Activated CD4-positive, alpha-beta memory T cell treated with anti-CD3 and anti-CD28 coated beads for 36 hours (primary cell): ENCODE measurements around the gene BRD8. TPM values are rescaled to one million over a fixed set of nuclear protein-coding genes. Genes with fewer than 3 reads are reported as not detected.
A peak's percentile ranks its signal among the peaks of the same experiment; 100 is the strongest.
"Not testable (repeated sequence)": the region's sequence is repeated elsewhere in the genome, so short reads cannot be mapped to it uniquely, and the experiment has no call there.

ENCODE experiments used
- CTCF ChIA-PET: fragments of 350-600 bp; sonication (Branson Sonifier 250); formaldehyde crosslinking; loops from one replicate; lab custom pipeline; 2021; ENCODE audit warnings: antibody characterized with exemption, inconsistent platforms; lab: Charles Lee
- POLR2A ChIA-PET: fragments of 350-600 bp; sonication (Branson Sonifier 250); formaldehyde crosslinking; loops from one replicate; lab custom pipeline; 2021; ENCODE audit warnings: antibody characterized with exemption; lab: Charles Lee
- DNase-seq: peaks from one replicate; pipeline ENCODE4 v3.0.0-alpha.2; 2020
- H3K27ac Mint-ChIP-seq: one replicate; pipeline ENCODE4 v1.8.0; 2021; ENCODE audit warnings: mixed read lengths
- H3K27me3 Mint-ChIP-seq: one replicate; pipeline ENCODE4 v1.8.0; 2021; ENCODE audit warnings: mixed read lengths
- H3K36me3 Mint-ChIP-seq: one replicate; pipeline ENCODE4 v1.8.0; 2021; ENCODE audit warnings: mixed read lengths
- H3K4me1 Mint-ChIP-seq: one replicate; pipeline ENCODE4 v1.8.0; 2021; ENCODE audit warnings: low read depth, mixed read lengths
- H3K4me3 Mint-ChIP-seq: one replicate; pipeline ENCODE4 v1.8.0; 2021; ENCODE audit warnings: mild to moderate bottlenecking, mixed read lengths
- H3K9me3 Mint-ChIP-seq: one replicate; pipeline ENCODE4 v1.8.0; 2021; ENCODE audit warnings: mixed read lengths
- intact Hi-C: fragments of 100-400 bp; cut with micrococcal nuclease; formaldehyde crosslinking; loops from one replicate; pipeline ENCODE4 v1.15.1; 2023
- total RNA-seq, 2 experiments: library from RNA; stranded (reverse); gene quantifications; one replicate each; pipeline ENCODE4 v1.2.3, GENCODE V29; 2021

The BRD8 gene, protein sequence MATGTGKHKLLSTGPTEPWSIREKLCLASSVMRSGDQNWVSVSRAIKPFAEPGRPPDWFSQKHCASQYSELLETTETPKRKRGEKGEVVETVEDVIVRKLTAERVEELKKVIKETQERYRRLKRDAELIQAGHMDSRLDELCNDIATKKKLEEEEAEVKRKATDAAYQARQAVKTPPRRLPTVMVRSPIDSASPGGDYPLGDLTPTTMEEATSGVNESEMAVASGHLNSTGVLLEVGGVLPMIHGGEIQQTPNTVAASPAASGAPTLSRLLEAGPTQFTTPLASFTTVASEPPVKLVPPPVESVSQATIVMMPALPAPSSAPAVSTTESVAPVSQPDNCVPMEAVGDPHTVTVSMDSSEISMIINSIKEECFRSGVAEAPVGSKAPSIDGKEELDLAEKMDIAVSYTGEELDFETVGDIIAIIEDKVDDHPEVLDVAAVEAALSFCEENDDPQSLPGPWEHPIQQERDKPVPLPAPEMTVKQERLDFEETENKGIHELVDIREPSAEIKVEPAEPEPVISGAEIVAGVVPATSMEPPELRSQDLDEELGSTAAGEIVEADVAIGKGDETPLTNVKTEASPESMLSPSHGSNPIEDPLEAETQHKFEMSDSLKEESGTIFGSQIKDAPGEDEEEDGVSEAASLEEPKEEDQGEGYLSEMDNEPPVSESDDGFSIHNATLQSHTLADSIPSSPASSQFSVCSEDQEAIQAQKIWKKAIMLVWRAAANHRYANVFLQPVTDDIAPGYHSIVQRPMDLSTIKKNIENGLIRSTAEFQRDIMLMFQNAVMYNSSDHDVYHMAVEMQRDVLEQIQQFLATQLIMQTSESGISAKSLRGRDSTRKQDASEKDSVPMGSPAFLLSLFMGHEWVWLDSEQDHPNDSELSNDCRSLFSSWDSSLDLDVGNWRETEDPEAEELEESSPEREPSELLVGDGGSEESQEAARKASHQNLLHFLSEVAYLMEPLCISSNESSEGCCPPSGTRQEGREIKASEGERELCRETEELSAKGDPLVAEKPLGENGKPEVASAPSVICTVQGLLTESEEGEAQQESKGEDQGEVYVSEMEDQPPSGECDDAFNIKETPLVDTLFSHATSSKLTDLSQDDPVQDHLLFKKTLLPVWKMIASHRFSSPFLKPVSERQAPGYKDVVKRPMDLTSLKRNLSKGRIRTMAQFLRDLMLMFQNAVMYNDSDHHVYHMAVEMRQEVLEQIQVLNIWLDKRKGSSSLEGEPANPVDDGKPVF
- 10 to 100 TPM; 62.9 to 65.8 TPM for total RNA-seq

DNA sequence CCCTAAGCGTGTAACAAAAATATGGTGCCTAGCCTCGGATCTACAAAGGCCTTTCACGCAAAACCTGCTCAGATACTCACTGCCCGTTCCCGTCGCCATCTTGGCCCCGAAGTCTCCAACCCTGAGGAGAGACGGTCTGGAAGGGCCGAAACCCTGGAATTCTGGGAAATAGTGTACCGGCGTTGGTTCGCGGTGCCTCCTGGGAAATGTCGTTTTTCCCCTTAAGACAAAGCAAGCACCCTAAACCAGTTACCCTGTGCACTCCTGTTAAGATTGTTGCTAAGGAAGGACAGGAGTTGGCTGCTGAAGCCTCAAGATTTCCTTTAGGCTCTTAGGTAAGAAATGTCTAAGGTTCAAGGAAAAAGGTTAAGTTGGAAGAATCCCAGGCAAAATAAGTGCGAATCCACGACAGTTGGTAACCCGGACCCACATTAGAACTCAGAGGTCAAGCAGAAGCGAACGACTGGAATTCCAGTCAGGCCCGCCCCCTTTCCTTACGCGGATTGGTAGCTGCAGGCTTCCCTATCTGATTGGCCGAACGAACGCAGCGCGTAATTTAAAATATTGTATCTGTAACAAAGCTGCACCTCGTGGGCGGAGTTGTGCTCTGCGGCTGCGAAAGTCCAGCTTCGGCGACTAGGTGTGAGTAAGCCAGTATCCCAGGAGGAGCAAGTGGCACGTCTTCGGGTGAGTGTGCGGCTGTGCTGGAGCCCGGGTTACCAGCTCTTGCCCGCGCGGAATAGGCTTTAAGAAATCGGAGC is at the start of gene BRD8, which contains the start of gene KIF20A:
TSS of gene BRD8 (minus strand) at position 115 of the 761 bp plus-strand sequence. CDS start at position 99, 16 bp downstream.
TSS of gene KIF20A (plus strand) at position 597 of the 761 bp plus-strand sequence. CDS start 569 bp downstream, outside the sequence.
- ChIA-PET CTCF (interaction anchor here (0.6 to 2.5 kb wide), 12 partner anchors 9 to 325 kb away, joined by 3 to 19 read pairs (median 4); partner anchors contain the start of genes CDC25C, FAM53C and KDM3B), POLR2A (interaction anchor here (0.7 to 2.5 kb wide), 7 partner anchors 12 to 397 kb away, joined by 3 to 8 read pairs (median 3); partner anchors contain the start of genes CDC23, EGR1, ETF1 and FAM53C)
- H3K9me3 Mint-ChIP-seq, result no peaks in the 10 kb centered on the region
- intact Hi-C loops, result loop anchor here (1.0 to 2.0 kb wide), 7 partner anchors 35 to 424 kb away; partner anchors contain the start of genes CDC23, EGR1, ETF1 and FAM13B
- H3K27ac Mint-ChIP-seq, result no peak within 1 kb of the TSS
- peak; percentile 96 for DNase-seq
- H3K27me3 Mint-ChIP-seq, result no peaks in the 10 kb centered on the region
- H3K4me1 Mint-ChIP-seq, result peaks cover 17% of the 10 kb centered on the region
- H3K4me3 Mint-ChIP-seq, result no peak within 1 kb of the TSS
- H3K36me3 Mint-ChIP-seq, result peaks cover 37% of the 10 kb centered on the region

DNA sequence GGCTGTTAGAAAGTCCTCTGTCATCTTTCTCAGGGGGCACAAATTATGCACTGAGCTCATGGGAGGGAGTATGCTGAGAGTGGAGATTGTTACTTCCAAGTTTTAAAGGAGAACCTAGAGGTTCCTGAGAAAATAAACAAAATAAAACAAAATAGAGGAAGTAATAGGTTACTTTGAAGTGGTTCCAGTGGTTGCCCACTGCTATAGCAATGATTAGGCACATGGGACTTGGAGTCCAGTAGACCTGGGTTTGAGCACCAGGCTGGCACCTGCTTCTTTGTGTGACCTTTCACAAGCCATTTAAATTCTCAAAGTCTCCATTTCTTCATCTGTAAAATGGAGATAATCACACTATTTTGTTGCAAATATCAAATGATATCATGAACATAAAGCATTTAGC is 48.5 kb upstream of the BRD8 start:
- ChIA-PET CTCF (no interaction called here), POLR2A (no interaction called here)
- H3K36me3 Mint-ChIP-seq, result peaks cover 2% of the 10 kb centered on the region
- peaks cover 4% of the 10 kb centered on the region for H3K4me1 Mint-ChIP-seq
- no peak overlapping the region for H3K27ac Mint-ChIP-seq
- H3K27me3 Mint-ChIP-seq, result peaks cover 9% of the 10 kb centered on the region
- intact Hi-C loops, result no loop called here
- H3K4me3 Mint-ChIP-seq, result no peak overlapping the region
- DNase-seq, result no peak
- peaks cover 6% of the 10 kb centered on the region for H3K9me3 Mint-ChIP-seq

DNA sequence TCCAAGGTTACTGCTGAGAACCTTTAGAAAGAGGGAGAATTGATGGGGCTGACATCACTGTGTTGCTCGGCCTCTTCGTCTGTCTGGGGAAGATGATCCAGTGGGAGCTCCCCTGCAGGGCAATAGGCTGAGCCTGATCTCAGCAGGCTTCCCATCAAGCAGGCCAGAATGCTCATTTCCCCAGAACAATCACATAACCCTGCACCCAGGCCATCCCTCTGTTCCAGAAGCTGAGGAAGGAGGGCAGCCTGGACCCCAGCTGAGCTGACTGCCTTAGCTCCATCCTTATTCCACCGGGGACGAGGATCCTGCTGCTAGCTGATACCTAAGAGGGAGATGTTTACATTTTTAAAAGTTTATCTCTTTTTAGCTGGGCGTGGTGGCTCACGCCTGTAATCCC is 46.3 kb upstream of the BRD8 start:
- Mint-ChIP-seq H3K4me1 (peaks cover 4% of the 10 kb centered on the region), H3K4me3 (no peak overlapping the region), H3K9me3 (peaks cover 6% of the 10 kb centered on the region), H3K27me3 (peaks cover 7% of the 10 kb centered on the region), H3K36me3 (peaks cover 2% of the 10 kb centered on the region), H3K27ac (no peak overlapping the region)
- ChIA-PET POLR2A (no interaction called here), CTCF (interaction anchor here (0.7 to 2.7 kb wide), 4 partner anchors 17 to 189 kb away, joined by 3 to 10 read pairs (median 3); partner anchors contain the start of gene KDM3B)
- DNase-seq, result no peak
- intact Hi-C loops, result no loop called here

DNA sequence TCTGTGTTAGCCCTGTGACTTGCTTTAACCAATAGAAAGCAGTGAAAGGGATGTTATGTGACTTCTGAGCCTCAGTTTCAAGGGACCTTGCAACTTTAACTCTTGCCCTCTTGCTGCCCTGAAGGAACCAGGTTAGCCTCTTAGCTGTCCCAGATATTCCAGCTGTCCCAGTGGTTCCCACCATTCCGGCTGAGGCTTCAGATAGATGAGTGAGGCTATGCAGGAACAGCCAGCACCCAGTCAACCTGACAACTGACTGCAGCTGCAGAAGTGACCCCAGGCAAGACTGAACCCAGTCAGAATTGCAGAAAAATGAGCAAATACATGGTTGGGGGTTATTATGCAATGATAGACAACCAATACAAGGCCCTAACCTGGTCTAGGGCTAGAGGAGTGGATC is 45.1 kb upstream of the BRD8 start:
- DNase-seq, result no peak
- H3K9me3 Mint-ChIP-seq, result peaks cover 6% of the 10 kb centered on the region
- no peak overlapping the region for H3K4me3 Mint-ChIP-seq
- H3K27me3 Mint-ChIP-seq, result peaks cover 8% of the 10 kb centered on the region
- no peak overlapping the region for H3K27ac Mint-ChIP-seq
- peaks cover 4% of the 10 kb centered on the region for H3K4me1 Mint-ChIP-seq
- CTCF ChIA-PET, result interaction anchor here (0.7 to 2.7 kb wide), 10 partner anchors 20 to 188 kb away, joined by 3 to 10 read pairs (median 4); partner anchors contain the start of gene KDM3B
- intact Hi-C loops, result loop anchor here (2.0 kb wide), 1 partner anchor 51 kb away; the partner anchor contains the start of gene GFRA3
- POLR2A ChIA-PET, result interaction anchor here (0.6 kb wide), 1 partner anchor 1125 kb away, joined by 5 read pairs; no protein-coding TSS in a partner anchor
- peaks cover 2% of the 10 kb centered on the region for H3K36me3 Mint-ChIP-seq

DNA sequence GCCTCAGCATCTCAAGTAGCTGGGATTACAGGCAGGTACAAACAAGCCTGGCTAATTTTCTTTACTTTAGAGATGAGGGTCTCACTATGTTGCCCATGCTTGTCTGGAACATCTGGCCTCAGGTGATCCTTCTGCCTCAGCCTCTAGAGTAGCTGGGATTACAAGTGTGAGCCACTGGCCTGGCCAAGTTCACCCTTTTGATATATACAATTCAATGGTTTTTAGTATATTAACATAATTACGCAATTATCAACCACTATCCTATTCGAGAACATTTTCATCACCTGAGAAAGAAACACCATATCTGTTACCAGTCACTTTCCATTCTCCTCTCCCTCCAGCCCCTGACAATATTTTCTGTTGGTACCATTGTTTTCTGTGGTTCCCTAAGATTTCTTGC is 38.4 kb upstream of the BRD8 start:
- no peak overlapping the region for H3K4me3 Mint-ChIP-seq
- ChIA-PET POLR2A (no interaction called here), CTCF (interaction anchor here (1.3 kb wide), 1 partner anchor 136 kb away, joined by 9 read pairs; the partner anchor contains the start of gene KDM3B)
- H3K27me3 Mint-ChIP-seq, result peaks cover 1% of the 10 kb centered on the region
- H3K9me3 Mint-ChIP-seq, result no peaks in the 10 kb centered on the region
- H3K36me3 Mint-ChIP-seq, result peaks cover 7% of the 10 kb centered on the region
- intact Hi-C loops, result loop anchor here (10.0 kb wide), 1 partner anchor 218 kb away; the partner anchor contains the start of gene REEP2
- peaks cover 12% of the 10 kb centered on the region for H3K4me1 Mint-ChIP-seq
- no peak overlapping the region for H3K27ac Mint-ChIP-seq
- DNase-seq, result no peak

DNA sequence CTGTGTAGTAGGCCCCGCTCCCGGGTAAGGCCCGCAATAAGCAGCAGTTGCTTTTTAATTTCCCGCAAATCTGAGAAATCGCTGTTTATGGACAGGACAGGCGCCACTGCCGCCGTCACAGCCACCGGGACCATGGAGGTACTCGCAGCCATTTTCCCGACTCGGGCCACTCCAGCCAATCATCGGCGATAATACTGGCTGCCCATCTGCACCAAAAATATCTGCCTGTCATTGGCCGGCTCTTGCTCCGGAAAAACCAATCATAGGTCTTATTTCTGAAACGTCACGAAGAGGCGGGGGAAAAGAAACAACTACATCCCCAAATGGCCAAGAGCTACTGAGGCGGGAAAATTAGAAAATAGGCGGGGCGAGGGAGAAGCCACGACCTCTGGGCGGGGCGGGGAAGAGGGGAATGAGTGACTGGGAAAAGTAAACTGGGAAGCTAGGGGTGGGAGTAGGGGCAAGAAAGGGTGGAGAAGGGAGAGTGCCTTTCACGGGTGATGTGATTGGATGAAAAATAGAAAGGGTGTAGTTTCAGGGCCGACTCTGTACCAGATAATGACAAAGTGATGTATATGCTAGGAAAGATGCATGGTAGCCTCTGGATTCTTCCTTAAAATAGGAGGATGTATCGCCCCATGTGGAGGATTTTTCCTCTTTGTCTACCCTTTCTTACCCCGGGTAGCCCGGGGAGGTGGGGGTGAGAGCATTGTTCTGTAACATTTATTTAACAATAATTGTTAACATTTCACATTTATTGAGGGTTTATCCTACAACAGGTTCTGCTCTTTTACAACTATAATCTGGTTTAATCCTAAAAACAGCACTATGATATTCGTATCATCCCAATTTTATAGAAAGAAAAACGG is 35.0 kb upstream of the BRD8 start, which contains the start of gene CDC23:
TSS of gene CDC23 (minus strand) at position 163 of the 869 bp plus-strand sequence. CDS start at position 152, 11 bp downstream.
- no peaks in the 10 kb centered on the region for H3K9me3 Mint-ChIP-seq
- intact Hi-C loops, result loop anchor here (1.0 to 10.0 kb wide), 5 partner anchors 35 to 330 kb away; partner anchors contain the start of genes BRD8, CDC25C, ETF1 and KDM3B
- H3K4me1 Mint-ChIP-seq, result peaks cover 20% of the 10 kb centered on the region
- peak; percentile 94 for DNase-seq
- H3K4me3 Mint-ChIP-seq, result peak within 1 kb of the TSS; percentile 100
- no peaks in the 10 kb centered on the region for H3K27me3 Mint-ChIP-seq
- ChIA-PET POLR2A (interaction anchor here (0.7 to 1.7 kb wide), 8 partner anchors 35 to 459 kb away, joined by 3 to 6 read pairs (median 4); partner anchors contain the start of genes BRD8, CDC25C, EGR1 and ETF1), CTCF (interaction anchor here (0.8 to 2.8 kb wide), 7 partner anchors 9 to 252 kb away, joined by 3 to 13 read pairs (median 4); partner anchors contain the start of genes EGR1 and KDM3B)
- peaks cover 11% of the 10 kb centered on the region for H3K36me3 Mint-ChIP-seq
- H3K27ac Mint-ChIP-seq, result peak within 1 kb of the TSS; percentile 89

DNA sequence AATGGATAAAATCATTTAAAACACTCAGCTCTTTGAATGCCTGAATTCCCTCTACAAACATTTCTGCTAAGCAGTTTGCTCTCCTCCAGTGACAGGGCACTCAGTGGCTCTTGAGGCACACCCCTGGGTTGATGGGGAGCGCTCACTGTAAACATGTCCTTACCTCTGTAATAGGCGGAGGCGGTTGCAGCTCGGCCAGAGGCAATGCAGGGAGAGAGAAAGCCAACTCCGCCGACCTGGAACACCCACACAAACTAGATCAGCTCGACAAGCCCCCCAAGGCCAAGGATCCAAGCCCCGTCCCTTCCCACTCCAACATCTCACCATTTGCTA is 34.4 kb upstream of the BRD8 start:
- POLR2A ChIA-PET, result interaction anchor here (0.7 to 1.7 kb wide), 8 partner anchors 34 to 458 kb away, joined by 3 to 6 read pairs (median 4); partner anchors contain the start of genes BRD8, CDC25C, EGR1 and ETF1
- H3K36me3 Mint-ChIP-seq, result peaks cover 15% of the 10 kb centered on the region
- CTCF ChIA-PET, result interaction anchor here (0.7 to 2.8 kb wide), 5 partner anchors 9 to 141 kb away, joined by 3 to 13 read pairs (median 4); partner anchors contain the start of gene KDM3B
- H3K4me1 Mint-ChIP-seq, result peaks cover 23% of the 10 kb centered on the region
- H3K4me3 Mint-ChIP-seq, result peak overlapping the region; percentile 100
- intact Hi-C loops, result loop anchor here (1.0 to 10.0 kb wide), 5 partner anchors 34 to 331 kb away; partner anchors contain the start of genes BRD8, CDC25C, ETF1 and KDM3B
- peak overlapping the region; percentile 89 for H3K27ac Mint-ChIP-seq
- no peak for DNase-seq
- H3K9me3 Mint-ChIP-seq, result no peaks in the 10 kb centered on the region
- H3K27me3 Mint-ChIP-seq, result no peaks in the 10 kb centered on the region

DNA sequence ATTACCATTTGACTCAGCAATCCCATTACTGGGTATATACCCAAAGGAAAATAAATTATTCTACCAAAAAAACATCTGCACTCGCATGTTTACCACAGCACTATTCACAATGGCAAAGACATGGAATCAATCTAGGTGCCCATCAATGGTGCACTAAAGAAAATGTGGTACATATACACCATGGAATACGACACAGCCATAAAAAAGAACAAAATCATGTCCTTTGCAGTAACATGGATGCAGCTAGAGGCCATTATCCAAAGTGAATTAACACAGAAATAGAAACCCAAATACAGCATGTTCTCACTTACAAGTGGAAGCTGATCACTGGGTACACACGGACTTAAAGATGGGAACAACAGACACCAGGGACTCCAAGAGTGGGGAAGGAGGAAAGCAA is 32.6 kb upstream of the BRD8 start:
- POLR2A ChIA-PET, result interaction anchor here (1.0 kb wide), 1 partner anchor 121 kb away, joined by 3 read pairs; the partner anchor contains the start of gene CDC25C
- DNase-seq, result no peak
- no peak overlapping the region for H3K27ac Mint-ChIP-seq
- peaks cover 15% of the 10 kb centered on the region for H3K36me3 Mint-ChIP-seq
- CTCF ChIA-PET, result interaction anchor here (0.7 to 0.9 kb wide), 3 partner anchors 144 to 313 kb away, joined by 3 to 4 read pairs (median 4); no protein-coding TSS in a partner anchor
- no peaks in the 10 kb centered on the region for H3K9me3 Mint-ChIP-seq
- H3K27me3 Mint-ChIP-seq, result no peaks in the 10 kb centered on the region
- peak overlapping the region; percentile 21 for H3K4me3 Mint-ChIP-seq
- H3K4me1 Mint-ChIP-seq, result peaks cover 23% of the 10 kb centered on the region
- intact Hi-C loops, result loop anchor here (10.0 kb wide), 1 partner anchor 224 kb away; the partner anchor contains the start of gene REEP2

DNA sequence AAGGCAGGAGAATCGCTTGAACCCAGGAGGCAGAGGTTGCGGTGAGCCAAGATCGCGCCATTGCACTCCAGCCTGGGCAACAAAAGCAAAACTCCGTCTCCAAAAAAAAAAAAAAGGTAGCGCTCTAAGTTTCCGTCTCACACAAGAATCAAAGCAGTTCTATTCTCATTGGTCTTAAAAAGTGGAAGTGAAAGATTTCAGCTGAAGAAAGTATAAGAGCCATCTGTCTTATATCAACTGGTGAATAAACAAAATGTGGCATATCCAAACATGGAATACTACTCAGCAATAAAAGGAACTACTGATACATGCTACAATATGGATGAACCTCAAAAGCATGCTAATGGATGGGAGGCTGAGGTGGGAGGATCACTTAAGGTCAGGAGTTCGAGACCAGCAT is 15.4 kb upstream of the BRD8 start:
- H3K27me3 Mint-ChIP-seq, POLR2A ChIA-PET, intact Hi-C loops, H3K4me1 Mint-ChIP-seq, H3K9me3 Mint-ChIP-seq, H3K27ac Mint-ChIP-seq, H3K4me3 Mint-ChIP-seq, DNase-seq, CTCF ChIA-PET: not testable (repeated sequence)
- peaks cover 15% of the 10 kb centered on the region for H3K36me3 Mint-ChIP-seq
